Brain microvascular endothelial cell (primary cell): ENCODE results near the gene SEC24C.

Experiments
- DNase-seq: peaks from one replicate; pipeline ENCODE4 v3.0.0-alpha.2; 2020
- H3K27ac ChIP-seq: fragments of 250-450 bp; sonication (Bioruptor Pico); 2 replicates; pipeline ENCODE4 v1.5.1; 2020; ENCODE audit warnings: mild to moderate bottlenecking, moderate library complexity
- H3K27me3 ChIP-seq: fragments of 250-450 bp; sonication (Bioruptor Pico); replicated peaks from 2 replicates; pipeline ENCODE4 v1.5.1; 2020; ENCODE audit warnings: mild to moderate bottlenecking
- H3K36me3 ChIP-seq: fragments of 250-450 bp; sonication (Bioruptor Pico); replicated peaks from 2 replicates; pipeline ENCODE4 v1.5.1; 2020; ENCODE audit warnings: mild to moderate bottlenecking
- H3K4me3 ChIP-seq: 2 replicates; pipeline ENCODE4 v1.5.1; 2011; ENCODE audit warnings: low read depth, mild to moderate bottlenecking, control low read depth, low read length, moderate library complexity
- in situ Hi-C: cut with HindIII; loops from 2 replicates; pipeline ENCODE4 v1.10.0; 2017; ENCODE audit warnings: low sequenced_read_pairs, low pct_ligation_motif_present
- TF ChIP-seq, protein P1 (sequence below): IDR thresholded peaks from 2 replicates; pipeline ENCODE4 v1.5.1; 2011; ENCODE audit warnings: low read depth, mild to moderate bottlenecking, moderate library complexity, low read length, control low read depth, inconsistent platforms; ENCODE audit errors: missing control alignments

SEC24C gene

GRCh38 chr10:73780966-73781365 lies 36.8 kb downstream of the SEC24C start:
- TF ChIP-seq, protein P1, sequence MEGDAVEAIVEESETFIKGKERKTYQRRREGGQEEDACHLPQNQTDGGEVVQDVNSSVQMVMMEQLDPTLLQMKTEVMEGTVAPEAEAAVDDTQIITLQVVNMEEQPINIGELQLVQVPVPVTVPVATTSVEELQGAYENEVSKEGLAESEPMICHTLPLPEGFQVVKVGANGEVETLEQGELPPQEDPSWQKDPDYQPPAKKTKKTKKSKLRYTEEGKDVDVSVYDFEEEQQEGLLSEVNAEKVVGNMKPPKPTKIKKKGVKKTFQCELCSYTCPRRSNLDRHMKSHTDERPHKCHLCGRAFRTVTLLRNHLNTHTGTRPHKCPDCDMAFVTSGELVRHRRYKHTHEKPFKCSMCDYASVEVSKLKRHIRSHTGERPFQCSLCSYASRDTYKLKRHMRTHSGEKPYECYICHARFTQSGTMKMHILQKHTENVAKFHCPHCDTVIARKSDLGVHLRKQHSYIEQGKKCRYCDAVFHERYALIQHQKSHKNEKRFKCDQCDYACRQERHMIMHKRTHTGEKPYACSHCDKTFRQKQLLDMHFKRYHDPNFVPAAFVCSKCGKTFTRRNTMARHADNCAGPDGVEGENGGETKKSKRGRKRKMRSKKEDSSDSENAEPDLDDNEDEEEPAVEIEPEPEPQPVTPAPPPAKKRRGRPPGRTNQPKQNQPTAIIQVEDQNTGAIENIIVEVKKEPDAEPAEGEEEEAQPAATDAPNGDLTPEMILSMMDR, result no peak
- H3K36me3 ChIP-seq, result peaks cover 8% of the 10 kb centered on the region
- no peak overlapping the region for H3K27ac ChIP-seq
- peak overlapping the region; percentile 91 for H3K4me3 ChIP-seq
- in situ Hi-C loops, result no loop called here
- no peaks in the 10 kb centered on the region for H3K27me3 ChIP-seq
- DNase-seq, result no peak

DNA sequence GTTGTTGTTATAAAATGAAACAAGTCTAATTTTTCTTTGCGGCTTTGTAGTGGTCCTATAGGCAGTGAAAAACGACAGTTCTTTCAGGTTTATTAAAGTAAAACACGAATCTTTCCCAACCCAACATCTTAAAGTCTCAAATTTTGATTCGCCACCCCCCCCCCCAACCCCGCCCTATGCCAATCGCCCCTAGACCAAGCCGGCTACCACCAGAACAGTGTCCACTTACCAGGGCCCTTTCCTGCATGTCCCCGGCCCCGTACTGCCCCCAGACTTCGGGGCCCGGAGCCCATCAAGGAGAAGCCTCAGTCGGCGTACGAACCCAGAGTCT lies 37.3 kb downstream of the SEC24C start:
- TF ChIP-seq, protein P1, result no peak
- no peak for DNase-seq
- H3K27me3 ChIP-seq, result no peaks in the 10 kb centered on the region
- in situ Hi-C loops, result no loop called here
- peaks cover 8% of the 10 kb centered on the region for H3K36me3 ChIP-seq
- peak overlapping the region; percentile 91 for H3K4me3 ChIP-seq
- H3K27ac ChIP-seq, result peak overlapping the region; percentile 57

GRCh38 chr10:73781879-73782748 lies 37.9 kb downstream of the SEC24C start, which contains the start of gene CHCHD1:
Gene CHCHD1 (plus strand): TSS chr10:73782048. CDS start chr10:73782076, 28 bp downstream.
- in situ Hi-C loops, result no loop called here
- DNase-seq, result peak; percentile 84

DNA sequence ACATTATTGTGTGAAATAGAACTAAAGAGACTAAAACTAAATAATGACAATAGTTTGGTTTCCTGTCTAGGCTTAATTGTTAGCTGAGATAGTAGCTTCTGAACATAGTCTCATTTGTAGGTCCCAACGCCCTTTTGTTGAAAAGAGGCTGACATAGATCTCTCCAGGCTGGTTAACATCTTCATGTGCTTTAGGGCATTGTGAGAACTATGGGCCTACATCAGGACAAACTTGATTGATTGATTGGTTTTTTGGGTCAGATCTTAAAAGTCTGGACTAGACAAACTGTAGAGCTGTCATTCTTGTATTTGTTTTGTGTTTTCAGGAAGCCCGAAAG lies 38.5 kb downstream of the SEC24C start:
- Histone ChIP-seq H3K27me3 (no peaks in the 10 kb centered on the region), H3K4me3 (peak overlapping the region; percentile 91), H3K27ac (peak overlapping the region; percentile 57), H3K36me3 (peaks cover 8% of the 10 kb centered on the region)
- DNase-seq, result no peak
- in situ Hi-C loops, result no loop called here
- TF ChIP-seq, protein P1, result no peak

More at GRCh38 chr10:73781879-73782748, 37.9 kb downstream of the SEC24C start, which contains the start of gene CHCHD1:
- H3K4me3 ChIP-seq, result peak within 1 kb of the TSS; percentile 91
- TF ChIP-seq, protein P1, result no peak
- peak within 1 kb of the TSS; percentile 57 for H3K27ac ChIP-seq
- peaks cover 8% of the 10 kb centered on the region for H3K36me3 ChIP-seq
- H3K27me3 ChIP-seq, result no peaks in the 10 kb centered on the region

GRCh38 chr10:73785211-73785720 lies 41.1 kb downstream of the SEC24C start, which contains the start of gene ZSWIM8:
Gene ZSWIM8 (plus strand): TSS chr10:73785606. CDS start chr10:73785879, 273 bp downstream.
- DNase-seq, result peak; percentile 92
- Histone ChIP-seq H3K27me3 (no peaks in the 10 kb centered on the region), H3K27ac (peak within 1 kb of the TSS; percentile 88), H3K36me3 (peaks cover 10% of the 10 kb centered on the region), H3K4me3 (peak within 1 kb of the TSS; percentile 93)
- in situ Hi-C loops, result no loop called here
- TF ChIP-seq, protein P1, result peak; percentile 12
